Measurements from ENCODE around the gene ADAM10.

The ADAM10 gene

GRCh38 chr15:58678683-58679082 is 70.8 kb downstream of the ADAM10 start:
- ChIA-PET CTCF (no interaction called here), POLR2A (no interaction called here)
- no peak overlapping the region for H3K27ac ChIP-seq (ENCODE audit: extremely low read depth, low read depth, low read length)
- no peaks in the 10 kb centered on the region for H3K4me1 ChIP-seq (ENCODE audit: control insufficient read depth, insufficient read depth, low read length)
- H3K36me3 ChIP-seq (ENCODE audit: control insufficient read depth in 2 of 2, insufficient read depth in 1 of 2, low read length in 2 of 2): no peaks in the 10 kb centered on the region; a peak in 1 of 3 replicates
- H3K9me3 ChIP-seq (ENCODE audit: control insufficient read depth, insufficient read depth, low read depth, low read length): no peaks in the 10 kb centered on the region
- no peak for TF ChIP-seq ZNF48 (tag by site-specific recombination; IDR thresholded peaks at IDR 0.05)
- peak; percentile 53 for TF ChIP-seq ZNF629 (tag by site-specific recombination; IDR thresholded peaks at IDR 0.05)
- no peak overlapping the region for H3K4me3 ChIP-seq (ENCODE audit: low read depth, low read length)

- no peaks in the 10 kb centered on the region for H3K9me3 ChIP-seq (ENCODE audit: control insufficient read depth, insufficient read depth, low read depth, low read length)
- H3K27ac ChIP-seq (ENCODE audit: extremely low read depth, low read depth, low read length): no peak overlapping the region
- no peaks in the 10 kb centered on the region for H3K4me1 ChIP-seq (ENCODE audit: control insufficient read depth, insufficient read depth, low read length)
- no peak overlapping the region for H3K4me3 ChIP-seq (ENCODE audit: low read depth, low read length)
- CTCF ChIA-PET: interaction anchor here (0.7 kb wide), 1 partner anchor 93 kb away, joined by 3 read pairs; no protein-coding TSS in a partner anchor
- TF ChIP-seq ATF2 (tag by site-specific recombination; IDR thresholded peaks at IDR 0.05; ENCODE audit: low read depth) (no peak), ZFP3 (tag by site-specific recombination; IDR thresholded peaks at IDR 0.05; ENCODE audit: low read depth) (no peak), ZNF645 (tag by site-specific recombination; IDR thresholded peaks at IDR 0.05) (no peak), ZNF132 (tag by site-specific recombination; IDR thresholded peaks at IDR 0.05; ENCODE audit: borderline replicate concordance) (no peak), ZNF148 (tag by site-specific recombination; IDR thresholded peaks at IDR 0.05; ENCODE audit: borderline replicate concordance) (no peak), ZNF280D (tag by site-specific recombination; IDR thresholded peaks at IDR 0.05) (no peak), ZNF843 (tag by site-specific recombination; IDR thresholded peaks at IDR 0.05) (no peak), ZNF488 (tag by site-specific recombination; IDR thresholded peaks at IDR 0.05) (no peak), ZNF18 (tag by site-specific recombination; IDR thresholded peaks at IDR 0.05) (no peak)
- H3K36me3 ChIP-seq (ENCODE audit: control insufficient read depth in 2 of 2, insufficient read depth in 1 of 2, low read length in 2 of 2): no peaks in the 10 kb centered on the region; a peak in 1 of 3 replicates
- POLR2A ChIA-PET: no interaction called here
Measured at GRCh38 chr15:58677426-58677825, 72.1 kb downstream of the ADAM10 start.

All from HEK293 (cell line).